K562 (cell line): ENCODE results near the gene NFE2. TPM values are rescaled to one million over a fixed set of nuclear protein-coding genes. Genes with fewer than 3 reads are reported as not detected.

ENCODE experiments used
- ATAC-seq: fragments of 200-7000 bp; cut with Tn5 transposase; 3 replicates; pipeline ENCODE4 v1.9.1; 2020; ENCODE audit warnings: moderate library complexity
- BruUV-seq: library from RNA; stranded (reverse); fragments of 400-500 nt; replicated peaks from 2 replicates; lab custom pipeline; 2021; lab: Mats Ljungman, UMichigan
- CTCF ChIA-PET: fragments of 300-600 bp; formaldehyde crosslinking; extraction: SDS; loops from one replicate; lab custom pipeline; 2021; ENCODE audit warnings: low intra/inter-chr PET ratio; lab: Yijun Ruan, JAX
- POLR2A ChIA-PET: fragments of 300-600, 350-650 bp; sonication (Branson Sonifier 250); formaldehyde crosslinking; extraction: SDS; loops from one replicate; lab custom pipeline; 2021; ENCODE audit warnings: antibody characterized with exemption, inconsistent platforms; lab: Yijun Ruan, JAX
- DNase-seq, 4 experiments: peaks; one replicate each; pipeline versions ENCODE4 v3.0.0 to v3.0.0-alpha.2; 2011 to 2018; ENCODE audit warnings: low spot score in 3 of 4, mixed read lengths in 3 of 4; ENCODE audit errors: extremely low read depth in 1 of 4
- FAIRE-seq: peaks from 2 replicates; lab custom pipeline; 2011; peaks lifted over from hg19 to GRCh38; lab: Jason Lieb, UNC
- H2AFZ ChIP-seq: 2 replicates; pipeline ENCODE4 v1.6.0; 2011; ENCODE audit warnings: low read depth, low read length, control low read depth, inconsistent platforms
- H3K27ac ChIP-seq: fragments of 200-600 bp; 3 replicates; pipeline ENCODE4 v1.8.0; 2011; ENCODE audit warnings: low read depth, mild to moderate bottlenecking, control low read depth, inconsistent platforms, low read length, moderate library complexity, mixed read lengths; ENCODE audit errors: extremely low read depth
- H3K27me3 ChIP-seq, 2 experiments: fragments of 300-600 bp in 1 of 2; 2 replicates in 1 of 2; 3 replicates in 1 of 2; pipeline versions ENCODE4 v1.6.0 to v1.8.0; 2011; ENCODE audit warnings: inconsistent platforms in 2 of 2, low read length in 2 of 2, mild to moderate bottlenecking in 1 of 2, mixed read lengths in 1 of 2, moderate library complexity in 1 of 2; ENCODE audit not compliant: control insufficient read depth in 2 of 2, insufficient read depth in 2 of 2
- H3K36me3 ChIP-seq: fragments of 300-600 bp; 3 replicates; pipeline ENCODE4 v1.8.0; 2011; ENCODE audit warnings: mild to moderate bottlenecking, low read length, inconsistent platforms; ENCODE audit not compliant: control insufficient read depth, insufficient read depth
- H3K4me1 ChIP-seq, 2 experiments: fragments of 200-600 bp in 1 of 2; replicated peaks in 1 of 2; 2 replicates in 1 of 2; 3 replicates in 1 of 2; pipeline versions ENCODE4 v1.5.1 to v1.8.0; 2011; ENCODE audit warnings: inconsistent platforms in 2 of 2, low read length in 2 of 2, mild to moderate bottlenecking in 1 of 2, mixed read lengths in 1 of 2, moderate library complexity in 1 of 2; ENCODE audit not compliant: control insufficient read depth in 2 of 2, insufficient read depth in 2 of 2
- H3K4me2 ChIP-seq: 2 replicates; pipeline ENCODE4 v1.6.1; 2011; ENCODE audit warnings: low read length, control low read depth, inconsistent platforms, mixed read lengths; ENCODE audit not compliant: insufficient read depth
- H3K4me3 ChIP-seq: fragments of 200-600 bp; sonication (generic), shearing (Covaris generic); 2 replicates; pipeline ENCODE4 v1.5.1; 2016; ENCODE audit warnings: control low read depth, inconsistent platforms
- H3K79me2 ChIP-seq: fragments of 200-600 bp; 3 replicates; pipeline ENCODE4 v1.8.0; 2011; ENCODE audit warnings: low read length, inconsistent platforms; ENCODE audit not compliant: control insufficient read depth, insufficient read depth
- H3K9ac ChIP-seq, 2 experiments: 2 replicates each; pipeline versions ENCODE4 v1.6.0 to v1.6.1; 2011; ENCODE audit warnings: low read depth in 2 of 2, low read length in 2 of 2, control low read depth in 1 of 2, inconsistent platforms in 1 of 2, mild to moderate bottlenecking in 1 of 2, mixed read lengths in 1 of 2; ENCODE audit not compliant: insufficient read depth in 1 of 2
- H3K9me1 ChIP-seq: one replicate; pipeline ENCODE4 v1.6.0; 2011; ENCODE audit warnings: inconsistent platforms, mild to moderate bottlenecking, low read length, moderate library complexity; ENCODE audit not compliant: control insufficient read depth, insufficient read depth
- H3K9me3 ChIP-seq: replicated peaks from 2 replicates; pipeline ENCODE4 v1.5.1; 2011; ENCODE audit warnings: low read depth, low read length, inconsistent platforms; ENCODE audit not compliant: control insufficient read depth, insufficient read depth
- H4K20me1 ChIP-seq: replicated peaks from 2 replicates; pipeline ENCODE4 v1.6.1; 2011; ENCODE audit warnings: low read length, inconsistent platforms, mixed read lengths; ENCODE audit not compliant: control insufficient read depth, insufficient read depth
- EGR1 ChIP-seq: fragments of 450-650 bp; conservative IDR thresholded peaks from 2 replicates; pipeline ENCODE4 v1.6.1; 2017; ENCODE audit warnings: mild to moderate bottlenecking
- FOXP1 ChIP-seq: sonication (generic); formaldehyde crosslinking; IDR thresholded peaks from 2 replicates; pipeline ENCODE4 v1.8.0; 2022; ENCODE audit warnings: mild to moderate bottlenecking, missing genetic modification reagents
- HNRNPL ChIP-seq: fragments of 200-400 bp; formaldehyde crosslinking; IDR thresholded peaks from 2 replicates; pipeline ENCODE4 v1.6.1; 2017; ENCODE audit warnings: low read depth, mild to moderate bottlenecking, low read length
- IRF2 ChIP-seq: sonication (generic); formaldehyde crosslinking; IDR thresholded peaks from 2 replicates; pipeline ENCODE4 v1.8.1; 2022; ENCODE audit warnings: mild to moderate bottlenecking, missing genetic modification reagents
- MAZ ChIP-seq, 2 experiments: fragments of 450-650 bp in 1 of 2; sonication (generic) in 1 of 2; formaldehyde crosslinking; IDR thresholded peaks in 1 of 2; conservative IDR thresholded peaks in 1 of 2; 2 replicates each; pipeline versions ENCODE4 v1.4.0 to v1.5.0; 2020; ENCODE audit warnings: mild to moderate bottlenecking in 1 of 2, missing genetic modification reagents in 1 of 2
- MYNN ChIP-seq, 2 experiments: sonication (generic); formaldehyde crosslinking in 1 of 2; IDR thresholded peaks; 2 replicates each; pipeline versions ENCODE4 v1.5.0 to v1.6.1; 2016 to 2020; ENCODE audit warnings: antibody characterized with exemption in 1 of 2, missing genetic modification reagents in 1 of 2
- NEUROD1 ChIP-seq: fragments of 150-350 bp; IDR thresholded peaks from 2 replicates; pipeline ENCODE4 v1.6.1; 2014; ENCODE audit warnings: borderline replicate concordance, low read length, low read depth; ENCODE audit not compliant: partially characterized antibody
- RBM14 ChIP-seq: fragments of 200-400 bp; formaldehyde crosslinking; IDR thresholded peaks from 2 replicates; pipeline ENCODE4 v1.6.1; 2018; ENCODE audit warnings: low read depth, mild to moderate bottlenecking, low read length, moderate library complexity, borderline replicate concordance; ENCODE audit not compliant: insufficient read depth
- SLC30A9 ChIP-seq: fragments of 250-450 bp; sonication (Bioruptor Pico); IDR thresholded peaks from 2 replicates; pipeline ENCODE4 v1.8.0; 2022; ENCODE audit warnings: mild to moderate bottlenecking, moderate library complexity
- SREBF1 ChIP-seq: fragments of 150-350 bp; IDR thresholded peaks from 2 replicates; pipeline ENCODE4 v1.6.1; 2014; ENCODE audit warnings: antibody characterized with exemption, low read depth, low read length, borderline replicate concordance
- TAF1 ChIP-seq: IDR thresholded peaks from 2 replicates; pipeline ENCODE4 v1.6.1; 2011; ENCODE audit warnings: mild to moderate bottlenecking, low read length, moderate library complexity; ENCODE audit not compliant: insufficient read depth, control insufficient read depth, severe bottlenecking; ENCODE audit errors: extremely low read depth
- TAF7 ChIP-seq: fragments of 450-650 bp; IDR thresholded peaks from 2 replicates; pipeline ENCODE4 v1.6.1; 2016; ENCODE audit warnings: missing genetic modification characterization, missing compliant biosample characterization
- XRCC3 ChIP-seq: fragments of 450-650 bp; IDR thresholded peaks from 2 replicates; pipeline ENCODE4 v1.6.1; 2017; ENCODE audit warnings: mild to moderate bottlenecking, moderate library complexity
- ZNF143 ChIP-seq: sonication (generic); formaldehyde crosslinking; IDR thresholded peaks from 2 replicates; pipeline ENCODE4 v1.9.0; 2022; ENCODE audit warnings: mild to moderate bottlenecking, missing genetic modification reagents
- ZNF175 ChIP-seq: fragments of 200-800 bp; sonication (Bioruptor generic); IDR thresholded peaks from 2 replicates; pipeline ENCODE4 v1.6.1; 2016; ENCODE audit warnings: low read depth, mild to moderate bottlenecking, missing genetic modification characterization, missing compliant biosample characterization
- ZNF436 ChIP-seq: fragments of 250-450, 450-650 bp; sonication (Bioruptor Pico); formaldehyde crosslinking; IDR thresholded peaks from 2 replicates; pipeline ENCODE4 v1.7.0; 2020; ENCODE audit warnings: mild to moderate bottlenecking
- ZNF507 ChIP-seq: conservative IDR thresholded peaks from 2 replicates; pipeline ENCODE4 v1.6.1; 2017; ENCODE audit warnings: missing genetic modification characterization, missing compliant biosample characterization
- WGBS: fragments of 100-300 bp; shearing (Covaris generic); methylation state at CpG from one replicate; pipeline ENCODE4 v1.1.6; 2016; ENCODE audit warnings: low coverage, mixed read lengths; ENCODE audit not compliant: insufficient coverage; ENCODE audit errors: missing lambda C conversion rate; 5-methylcytosine and 5-hydroxymethylcytosine counted together
- in situ Hi-C: fragments of 300-500 bp; cut with MboI; formaldehyde crosslinking; loops from 4 replicates; pipeline ENCODE4 v1.15.0; 2018; ENCODE audit warnings: inconsistent platforms, mixed read lengths
- intact Hi-C: fragments of 100-400 bp; cut with micrococcal nuclease; formaldehyde crosslinking; loops from 2 replicates; pipeline ENCODE4 v1.14.2; 2022
- polyA plus RNA-seq, 8 experiments: library from polyadenylated mRNA; depleted of rRNA in 4 of 8; stranded (reverse) in 5 of 8; unstranded in 3 of 8; fragments of >200 nt; fragmentation: Nextera tagmentation in 2 of 8; fragmentation: Illumina TruSeq in 1 of 8; extraction: Ambion mirVana in 2 of 8; extraction: Trizol in 1 of 8; gene quantifications; 2 replicates each; pipeline versions ENCODE4 v1.2.1 to v1.2.3, GENCODE V29; 2011 to 2014; ENCODE audit warnings: inconsistent platforms in 1 of 8, missing spikeins in 1 of 8
- total RNA-seq, 7 experiments: library from RNA; depleted of rRNA in 6 of 7; stranded (reverse); fragments of >200 nt in 6 of 7; fragmentation: Illumina TruSeq in 2 of 7; extraction: Trizol in 2 of 7; gene quantifications; 2 replicates each; pipeline versions ENCODE4 v1.2.1 to v1.2.3, GENCODE V29; 2011 to 2021; ENCODE audit warnings: low replicate concordance in 1 of 7
- TF ChIP-seq, protein P1 (sequence below): fragments of 250-450 bp; sonication (Bioruptor Pico); IDR thresholded peaks from 2 replicates; pipeline ENCODE4 v1.8.0; 2022; ENCODE audit warnings: moderate library complexity, mild to moderate bottlenecking, inconsistent platforms
- TF ChIP-seq, protein P2 (sequence below): sonication (generic); formaldehyde crosslinking; IDR thresholded peaks from 2 replicates; pipeline ENCODE4 v1.8.0; 2022; ENCODE audit warnings: mild to moderate bottlenecking, missing genetic modification reagents, borderline replicate concordance

Gene NFE2
- total and polyA plus RNA-seq, 9 of the 15 experiments (the other 6 are each of a cell fraction or from before 2014, with no cell fraction given), result 12.3 to 282 (median 208) TPM

DNA sequence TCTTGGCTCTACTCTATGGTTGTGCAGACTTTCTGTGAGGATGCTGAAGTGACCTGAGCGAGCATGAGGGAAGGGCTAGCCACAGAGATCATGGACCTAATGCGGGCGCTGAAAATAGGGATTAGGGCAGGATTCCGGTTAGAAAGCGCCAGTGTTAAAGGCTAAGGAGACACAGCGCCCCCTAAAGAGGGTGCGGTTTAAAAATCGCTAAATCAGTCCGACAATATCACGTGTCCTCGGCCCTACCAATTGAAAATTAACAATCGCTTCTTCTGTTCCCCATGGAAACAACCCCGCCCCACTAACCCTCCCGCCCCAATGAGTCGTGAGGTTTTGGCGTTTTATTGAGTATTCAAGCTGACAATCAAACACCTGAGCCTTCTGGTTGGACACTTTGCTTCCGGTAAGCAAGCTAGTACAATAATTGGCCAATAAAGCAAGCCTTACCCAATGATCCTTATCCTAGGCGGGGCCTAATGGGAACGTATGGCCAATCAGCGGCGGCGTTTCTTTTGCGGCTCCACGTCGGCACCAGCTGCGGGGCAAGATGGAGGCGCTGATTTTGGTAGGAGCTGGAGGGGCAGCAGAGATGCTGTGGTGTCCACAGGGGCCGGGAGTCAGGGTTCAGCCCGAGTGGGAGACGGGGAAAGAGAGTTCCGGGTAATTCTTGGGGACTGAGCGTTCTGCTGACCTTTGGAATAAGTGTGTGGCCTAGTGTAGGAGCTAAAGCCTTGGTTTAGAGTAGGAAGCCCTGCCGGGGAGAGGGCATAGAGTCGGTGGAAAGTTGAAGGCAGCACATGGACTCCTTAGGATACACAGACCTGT lies 24.0 kb upstream of the NFE2 start, which contains the start of gene COPZ1:
COPZ1 (plus strand) TSS at position 515 of the 825 bp plus-strand sequence; CDS start at position 548, 33 bp downstream.
- intact Hi-C loops (loop anchor here (1.0 to 5.0 kb wide), 5 partner anchors 18 to 105 kb away; partner anchors contain the start of gene GPR84), in situ Hi-C loops (loop anchor here (5.0 kb wide), 1 partner anchor 33 kb away; no protein-coding TSS in a partner anchor)
- H3K27ac ChIP-seq, result peak within 1 kb of the TSS; percentile 96
- peak within 1 kb of the TSS; percentile 70 for H3K4me3 ChIP-seq
- ChIA-PET POLR2A (interaction anchor here (0.6 to 6.7 kb wide), 14 partner anchors 9 to 114 kb away, joined by 3 to 71 read pairs (median 14); partner anchors contain the start of genes CBX5, HNRNPA1 and NFE2), CTCF (interaction anchor here (0.6 to 1.3 kb wide), 6 partner anchors 17 to 54 kb away, joined by 4 to 6 read pairs (median 4); no protein-coding TSS in a partner anchor)
- H3K4me2 ChIP-seq, result peak within 1 kb of the TSS; percentile 95
- peaks cover 31 to 44% of the 10 kb centered on the region in 2 experiments; a peak in 4 of 5 replicates for H3K4me1 ChIP-seq
- H3K79me2 ChIP-seq, result peaks cover 57% of the 10 kb centered on the region
- no peaks in the 10 kb centered on the region for H3K9me3 ChIP-seq
- H3K9me1 ChIP-seq, result no peaks in the 10 kb centered on the region
- DNase-seq (peak; percentile 89 to 99 (median 93)), FAIRE-seq (peak; percentile 99), ATAC-seq (peak; percentile 90)
- no peaks in the 10 kb centered on the region for H3K27me3 ChIP-seq
- peak within 1 kb of the TSS; percentile 67 for H2AFZ ChIP-seq
- under 1% methylated on average over 31 of the region's 34 CpGs for WGBS
- peaks cover 15% of the 10 kb centered on the region for H3K36me3 ChIP-seq
- peak within 1 kb of the TSS; percentile 88 to 99 for H3K9ac ChIP-seq
- no TSS peak for BruUV-seq
- H4K20me1 ChIP-seq, result no peaks in the 10 kb centered on the region
- TF ChIP-seq ZNF507 (tag) (no peak), MAZ (CRISPR knock-in tag; conservative IDR thresholded peaks at IDR 0.05 in 1 of 2, IDR thresholded peaks at IDR 0.05 in 1 of 2) (peak in 1 of 2 experiments; percentile 68), ZNF175 (CRISPR knock-in tag) (no peak), IRF2 (CRISPR knock-in tag) (no peak), HNRNPL (no peak), TAF7 (peak; percentile 98), XRCC3 (no peak), FOXP1 (CRISPR knock-in tag) (peak; percentile 64; the same call in 1 of the 2 replicates), EGR1 (no peak), SLC30A9 (CRISPR knock-in tag) (no peak), TAF1 (peak; percentile 98), NEUROD1 (peak; percentile 97), MYNN (IDR thresholded peaks at IDR 0.05) (no peak), MYNN (CRISPR knock-in tag; IDR thresholded peaks at IDR 0.05) (no peak), RBM14 (no peak), ZNF143 (CRISPR knock-in tag) (no peak), SREBF1 (no peak), ZNF436 (CRISPR knock-in tag) (0 out of 2 replicates have a peak, but pooled peaks have one; percentile 27)
- TF ChIP-seq, protein P1, sequence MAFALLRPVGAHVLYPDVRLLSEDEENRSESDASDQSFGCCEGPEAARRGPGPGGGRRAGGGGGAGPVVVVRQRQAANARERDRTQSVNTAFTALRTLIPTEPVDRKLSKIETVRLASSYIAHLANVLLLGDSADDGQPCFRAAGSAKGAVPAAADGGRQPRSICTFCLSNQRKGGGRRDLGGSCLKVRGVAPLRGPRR (CRISPR knock-in tag), result peak; percentile 52; the same call in 1 of the 2 replicates
- TF ChIP-seq, protein P2, sequence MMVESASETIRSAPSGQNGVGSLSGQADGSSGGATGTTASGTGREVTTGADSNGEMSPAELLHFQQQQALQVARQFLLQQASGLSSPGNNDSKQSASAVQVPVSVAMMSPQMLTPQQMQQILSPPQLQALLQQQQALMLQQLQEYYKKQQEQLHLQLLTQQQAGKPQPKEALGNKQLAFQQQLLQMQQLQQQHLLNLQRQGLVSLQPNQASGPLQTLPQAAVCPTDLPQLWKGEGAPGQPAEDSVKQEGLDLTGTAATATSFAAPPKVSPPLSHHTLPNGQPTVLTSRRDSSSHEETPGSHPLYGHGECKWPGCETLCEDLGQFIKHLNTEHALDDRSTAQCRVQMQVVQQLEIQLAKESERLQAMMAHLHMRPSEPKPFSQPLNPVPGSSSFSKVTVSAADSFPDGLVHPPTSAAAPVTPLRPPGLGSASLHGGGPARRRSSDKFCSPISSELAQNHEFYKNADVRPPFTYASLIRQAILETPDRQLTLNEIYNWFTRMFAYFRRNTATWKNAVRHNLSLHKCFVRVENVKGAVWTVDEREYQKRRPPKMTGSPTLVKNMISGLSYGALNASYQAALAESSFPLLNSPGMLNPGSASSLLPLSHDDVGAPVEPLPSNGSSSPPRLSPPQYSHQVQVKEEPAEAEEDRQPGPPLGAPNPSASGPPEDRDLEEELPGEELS (CRISPR knock-in tag), result 0 out of 2 replicates have a peak, but pooled peaks have one; percentile 56
